HG03342 (cell line): Measurements from ENCODE around the gene AKR7A3.
"Not testable (repeated sequence)": the region's sequence is repeated elsewhere in the genome, so short reads cannot be mapped to it uniquely, and the experiment has no call there.

Experiments
- ATAC-seq: cut with Tn5 transposase; IDR thresholded peaks from one replicate; pipeline ENCODE4 v1.9.1; 2021; ENCODE audit warnings: mild to moderate bottlenecking, moderate library complexity; ENCODE audit not compliant: unreplicated experiment

Gene AKR7A3

GRCh38 chr1:19300211-19300610, 11.6 kb upstream of the AKR7A3 start:
- no peak for ATAC-seq

GRCh38 chr1:19294638-19295037, 6.1 kb upstream of the AKR7A3 start:
- ATAC-seq = no peak

- no peak for ATAC-seq
Observed at GRCh38 chr1:19289244-19289643, 674 bp upstream of the AKR7A3 start.

- ATAC-seq = no peak
Observed at GRCh38 chr1:19287436-19288185, 959 bp downstream of the AKR7A3 start.

- ATAC-seq = not testable (repeated sequence)
Observed at GRCh38 chr1:19285807-19286206, 2.8 kb downstream of the AKR7A3 start.

- not testable (repeated sequence) for ATAC-seq
Observed at GRCh38 chr1:19285366-19285765, 3.2 kb downstream of the AKR7A3 start.

- ATAC-seq = no peak
Observed at GRCh38 chr1:19284881-19285280, 3.7 kb downstream of the AKR7A3 start.

GRCh38 chr1:19283891-19284290, 4.7 kb downstream of the AKR7A3 start:
- no peak for ATAC-seq

GRCh38 chr1:19274636-19275035, 13.9 kb downstream of the AKR7A3 start:
- ATAC-seq = no peak

GRCh38 chr1:19273844-19274531, 14.6 kb downstream of the AKR7A3 start:
- not testable (repeated sequence) for ATAC-seq

GRCh38 chr1:19273106-19273843, 15.3 kb downstream of the AKR7A3 start:
- no peak for ATAC-seq

GRCh38 chr1:19272064-19272463, 16.5 kb downstream of the AKR7A3 start:
- ATAC-seq = no peak

- not testable (repeated sequence) for ATAC-seq
Observed at GRCh38 chr1:19270343-19270730, 18.2 kb downstream of the AKR7A3 start.

GRCh38 chr1:19269427-19270342, 18.9 kb downstream of the AKR7A3 start:
- ATAC-seq = not testable (repeated sequence)

- ATAC-seq = no peak
Observed at GRCh38 chr1:19268445-19268844, 20.1 kb downstream of the AKR7A3 start.

GRCh38 chr1:19262744-19263143, 25.8 kb downstream of the AKR7A3 start:
- no peak for ATAC-seq

- ATAC-seq = no peak
Observed at GRCh38 chr1:19262047-19262446, 26.5 kb downstream of the AKR7A3 start.

GRCh38 chr1:19260211-19261138, 28.1 kb downstream of the AKR7A3 start:
- no peak for ATAC-seq

- ATAC-seq = no peak
Observed at GRCh38 chr1:19258353-19258752, 30.2 kb downstream of the AKR7A3 start.
